GM19043 (cell line): ENCODE measurements around the gene AK2.
A peak's percentile ranks its signal among the peaks of the same experiment; 100 is the strongest.
"Not testable (repeated sequence)": the region's sequence is repeated elsewhere in the genome, so short reads cannot be mapped to it uniquely, and the experiment has no call there.

Experiments
- ATAC-seq: cut with Tn5 transposase; IDR thresholded peaks from one replicate; pipeline ENCODE4 v1.9.1; 2021; ENCODE audit warnings: low read depth; ENCODE audit not compliant: unreplicated experiment

AK2 gene

GRCh38 chr1:33003657-33004056 lies 33.0 kb downstream of the AK2 start:
- no peak for ATAC-seq

DNA sequence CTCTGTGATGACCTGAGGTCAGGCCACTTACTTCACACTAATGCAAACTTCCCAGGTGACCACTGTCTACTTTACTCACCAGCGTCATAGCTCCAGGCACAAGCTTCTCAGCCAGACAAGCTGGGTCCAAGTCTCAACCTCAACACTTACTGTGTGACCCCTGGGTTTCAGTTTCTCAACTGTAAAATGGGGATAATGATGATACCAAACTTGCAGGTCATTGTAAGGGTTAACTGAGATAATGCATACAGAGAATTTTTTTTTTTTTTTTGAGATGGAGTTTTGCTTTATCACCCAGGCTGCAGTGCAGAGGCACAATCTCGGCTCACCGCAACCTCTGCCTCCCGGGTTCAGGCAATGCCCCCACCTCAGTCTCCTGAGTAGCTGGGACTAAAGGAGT lies 34.7 kb downstream of the AK2 start:
- no peak for ATAC-seq

DNA sequence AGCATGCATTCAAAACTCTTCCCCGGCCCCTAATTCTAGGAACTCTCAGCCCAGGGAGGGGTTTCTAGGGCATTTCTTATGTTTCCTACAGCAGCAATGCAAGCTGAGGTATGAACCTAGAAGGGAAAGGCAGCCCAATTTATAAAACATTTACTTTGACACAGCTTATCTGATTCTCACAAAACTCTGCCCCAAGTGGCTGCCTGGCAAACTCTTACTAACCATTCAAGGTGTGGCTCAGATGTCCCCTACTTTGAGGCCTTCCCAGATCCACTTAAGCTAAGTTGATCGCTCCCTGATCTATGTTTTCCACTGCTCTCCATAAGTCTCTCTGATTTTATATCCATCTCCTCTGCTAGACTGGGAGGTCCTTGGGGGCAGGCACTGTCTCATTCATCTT lies 35.4 kb downstream of the AK2 start:
- ATAC-seq, result no peak

- ATAC-seq, result no peak
Measured at GRCh38 chr1:33000427-33001026, 36.2 kb downstream of the AK2 start.

- no peak for ATAC-seq
Measured at GRCh38 chr1:32998997-32999396, 37.7 kb downstream of the AK2 start.

DNA sequence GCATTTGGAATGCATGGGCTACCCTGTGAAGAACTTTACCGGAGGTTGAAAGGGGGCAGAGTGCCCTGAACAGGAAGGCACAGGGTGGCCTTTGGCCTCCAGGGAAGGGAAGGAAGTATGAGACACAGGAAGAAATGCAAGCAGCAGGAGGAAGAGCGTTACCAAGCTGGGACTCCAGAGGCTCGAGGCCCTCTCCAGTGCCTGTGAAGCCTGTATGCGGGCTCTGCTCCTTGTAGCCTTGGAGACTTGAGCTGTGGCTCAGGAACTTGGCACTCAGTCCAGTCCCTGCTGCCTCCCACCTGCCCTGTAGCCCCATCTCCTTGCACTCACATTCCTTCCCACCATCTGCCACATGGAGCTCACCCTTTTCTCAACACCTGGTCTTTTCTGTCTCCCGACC lies 38.6 kb downstream of the AK2 start:
- ATAC-seq, result no peak

GRCh38 chr1:32997381-32997891 lies 39.2 kb downstream of the AK2 start:
- no peak for ATAC-seq

GRCh38 chr1:32993324-32993636 lies 43.4 kb downstream of the AK2 start:
- ATAC-seq, result not testable (repeated sequence)

DNA sequence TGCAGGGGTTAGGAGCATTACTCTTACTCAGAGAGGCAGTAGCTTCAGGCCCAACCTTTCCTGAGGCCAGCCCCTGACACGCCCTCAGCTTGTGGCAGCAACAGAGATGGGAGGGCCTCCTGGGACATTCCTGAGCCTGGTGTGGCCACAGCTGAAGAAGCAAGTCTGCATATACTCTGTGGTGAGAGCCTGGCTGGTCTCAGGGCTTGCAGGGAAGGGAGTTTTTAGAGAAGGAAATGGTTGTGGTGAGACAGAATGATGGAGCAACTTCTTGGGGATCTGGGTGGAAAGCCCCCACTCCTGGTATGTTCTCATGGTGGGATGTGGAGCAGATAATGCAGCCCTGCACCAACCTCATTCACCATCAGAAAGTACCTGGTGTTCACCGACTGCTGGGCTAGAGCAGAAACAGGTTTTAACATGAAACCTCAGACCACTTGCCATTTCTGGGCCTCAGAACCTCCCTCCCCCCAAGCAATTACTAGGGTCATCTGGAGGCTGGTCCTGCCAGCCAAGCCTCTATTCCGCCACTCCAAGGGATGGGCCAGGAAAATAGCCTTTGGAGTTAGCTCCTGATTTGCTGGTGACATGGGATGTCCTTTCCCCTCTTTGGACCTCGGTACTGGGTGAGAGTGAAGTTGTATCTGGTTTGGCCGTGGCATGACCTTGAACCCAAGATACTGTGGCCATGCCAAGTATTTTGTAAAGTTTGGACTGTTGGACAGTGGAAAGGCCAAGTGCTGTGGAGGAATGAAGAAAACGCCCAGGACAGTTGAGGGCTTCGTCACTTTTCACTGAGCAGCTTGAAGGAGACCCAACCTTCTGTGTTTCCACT lies 44.0 kb downstream of the AK2 start:
- peak; percentile 86 for ATAC-seq

- ATAC-seq, result peak; percentile 34
Measured at GRCh38 chr1:32991819-32992488, 44.7 kb downstream of the AK2 start.

DNA sequence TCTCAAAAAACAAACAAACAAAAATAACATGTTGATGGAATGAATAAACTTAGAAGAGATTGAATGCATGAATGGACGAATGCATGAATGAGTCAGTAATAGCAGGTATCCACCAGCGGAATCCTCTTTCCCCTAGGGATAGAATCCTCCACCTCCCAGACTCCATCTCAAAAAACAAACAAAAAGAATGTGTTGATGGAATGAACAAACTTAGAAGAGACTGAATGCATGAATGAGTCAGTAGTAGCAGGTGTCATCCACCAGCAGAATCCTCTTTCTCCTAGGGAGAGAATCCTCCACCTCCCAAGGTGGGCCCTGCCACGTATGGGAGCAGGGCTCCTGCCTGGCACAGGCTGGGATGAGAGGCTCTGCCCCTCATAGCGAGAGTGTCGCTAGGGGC lies 45.3 kb downstream of the AK2 start:
- ATAC-seq, result no peak

- ATAC-seq, result no peak
Measured at GRCh38 chr1:32990887-32991286, 45.8 kb downstream of the AK2 start.

- ATAC-seq, result no peak
Measured at GRCh38 chr1:32989160-32990050, 47.3 kb downstream of the AK2 start.

DNA sequence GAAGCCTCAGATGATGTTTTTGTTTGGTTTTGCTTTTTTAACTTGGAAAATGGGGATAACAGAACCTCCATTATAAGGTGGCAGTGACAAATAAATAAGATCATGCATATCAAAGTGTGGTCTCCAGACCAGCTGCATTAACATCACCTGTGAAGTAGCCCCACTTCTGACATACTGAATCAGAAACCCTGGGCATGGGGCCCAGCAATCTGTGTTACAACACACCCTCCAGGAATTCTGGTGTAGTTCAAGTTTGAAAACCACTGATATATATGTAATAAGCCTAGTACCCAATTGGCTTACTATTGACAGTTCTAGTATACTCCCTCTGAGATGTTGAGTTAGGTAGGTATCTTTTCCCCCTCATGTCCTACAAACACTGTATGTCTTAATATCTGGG lies 48.0 kb downstream of the AK2 start:
- no peak for ATAC-seq

- ATAC-seq, result no peak
Measured at GRCh38 chr1:32985226-32985625, 51.5 kb downstream of the AK2 start.

DNA sequence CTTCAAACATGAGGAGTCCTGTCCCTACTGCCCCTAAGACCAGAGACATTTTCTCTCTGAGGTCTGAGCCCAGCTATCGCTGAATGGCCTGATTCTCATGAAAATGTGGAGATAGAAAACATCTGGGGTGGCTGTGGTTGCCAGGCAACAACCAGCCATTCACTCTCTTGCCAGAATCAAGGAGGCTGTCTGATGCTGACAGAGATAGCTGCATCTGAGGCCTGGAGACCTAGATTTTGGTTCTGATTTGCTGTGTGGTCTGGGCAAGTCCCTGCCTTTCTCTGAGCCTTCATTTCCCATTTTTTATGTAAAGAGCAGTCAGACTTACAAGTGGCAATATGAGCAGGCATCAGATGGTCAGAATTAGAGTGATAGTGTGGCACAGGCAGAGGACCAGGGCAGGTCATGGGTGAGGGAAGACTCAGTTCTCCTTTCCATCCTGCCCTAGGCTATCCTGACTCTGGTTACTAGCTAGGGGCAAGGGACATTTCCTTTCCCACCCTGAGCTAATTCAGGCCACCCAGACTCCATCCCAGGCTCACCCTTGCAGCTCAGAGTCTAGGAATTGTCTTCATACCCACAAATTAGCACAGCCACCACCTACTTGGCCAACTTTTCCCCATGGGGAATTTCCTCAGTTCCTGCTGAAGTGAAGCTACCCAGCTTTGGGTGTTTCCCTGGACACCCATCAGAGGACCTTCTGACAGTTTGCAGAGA lies 52.1 kb downstream of the AK2 start:
- ATAC-seq, result no peak

DNA sequence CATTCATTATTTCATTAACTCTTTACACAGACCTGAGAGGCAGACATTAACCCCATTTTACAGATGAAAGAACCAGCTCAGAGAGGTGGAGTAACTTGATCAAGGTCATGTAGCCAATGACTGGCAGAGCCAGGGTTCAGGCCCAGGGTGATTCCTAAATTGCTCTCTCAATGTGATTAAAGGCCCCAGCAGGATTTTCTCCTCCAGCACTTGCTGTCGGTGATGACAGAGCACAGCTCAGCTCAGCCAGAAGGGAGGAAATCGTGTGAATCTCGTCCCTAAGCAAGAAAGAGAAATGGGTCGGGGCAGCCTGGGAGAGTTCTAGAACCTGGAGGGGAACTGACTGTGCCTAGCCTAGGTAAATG lies 52.6 kb downstream of the AK2 start:
- no peak for ATAC-seq

DNA sequence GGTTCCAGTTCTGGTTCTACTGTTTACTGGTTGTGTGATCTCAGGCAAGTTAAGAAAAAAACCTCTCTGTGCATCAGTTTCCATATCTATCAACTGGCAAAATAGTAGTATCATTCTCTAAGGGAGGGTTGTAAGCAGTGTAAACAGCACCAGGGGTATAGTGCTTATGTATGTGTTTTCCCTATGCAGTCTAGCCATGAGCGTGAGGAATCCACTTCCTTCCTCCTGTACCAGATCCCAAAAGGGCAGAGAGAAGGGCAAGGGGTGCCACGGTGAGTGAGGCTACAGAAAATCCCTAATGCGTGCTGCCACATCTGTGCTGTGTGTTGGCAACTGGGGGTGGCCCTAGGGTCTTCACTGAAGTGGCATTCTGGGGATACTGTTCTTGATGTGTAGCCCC lies 53.7 kb downstream of the AK2 start:
- no peak for ATAC-seq

- ATAC-seq, result peak; percentile 93
Measured at GRCh38 chr1:32981003-32981901, 55.4 kb downstream of the AK2 start.
